Measurements from ENCODE around the gene PEPD.
A peak's percentile ranks its signal among the peaks of the same experiment; 100 is the strongest.
"Not testable (repeated sequence)": the region's sequence is repeated elsewhere in the genome, so short reads cannot be mapped to it uniquely, and the experiment has no call there.

The PEPD gene
- long read RNA-seq, donor 1, transcript PEPD-201 (15 exons, 1,910 nt): major isoform, 52 of 66 reads
- long read RNA-seq, donor 1, transcript PEPD-211 (2 exons, 1,763 nt): minor isoform, 8 of 66 reads
- long read RNA-seq, donor 1, partial matches to known transcripts: 0 of 66 reads
- long read RNA-seq, donor 1, other reads (novel, unspliced or antisense): 6 of 66 reads
- long read RNA-seq, donor 2, transcript PEPD-201 (15 exons, 1,910 nt): major isoform, 31 of 33 reads
- long read RNA-seq, donor 2, partial matches to known transcripts: 0 of 33 reads
- long read RNA-seq, donor 2, other reads (novel, unspliced or antisense): 0 of 33 reads
- long read RNA-seq, donor 3, transcript PEPD-201 (15 exons, 1,910 nt): major isoform, 22 of 26 reads
- long read RNA-seq, donor 3, partial matches to known transcripts: 0 of 26 reads
- long read RNA-seq, donor 3, other reads (novel, unspliced or antisense): 0 of 26 reads
- long read RNA-seq, donor 4, transcript PEPD-211 (2 exons, 1,763 nt): minor isoform, 7 of 30 reads
- long read RNA-seq, donor 4, transcript PEPD-201 (15 exons, 1,910 nt): major isoform, 23 of 30 reads
- long read RNA-seq, donor 4, partial matches to known transcripts: 0 of 30 reads
- long read RNA-seq, donor 4, other reads (novel, unspliced or antisense): 0 of 30 reads
- long read RNA-seq, donor 5, transcript PEPD-201 (15 exons, 1,910 nt): major isoform, 45 of 91 reads
- long read RNA-seq, donor 5, transcript PEPD-211 (2 exons, 1,763 nt): minor isoform, 5 of 91 reads
- long read RNA-seq, donor 5, partial matches to known transcripts: 41 of 91 reads
- long read RNA-seq, donor 5, other reads (novel, unspliced or antisense): 0 of 91 reads
- long read RNA-seq, donor 6, transcript PEPD-201 (15 exons, 1,910 nt): major isoform, 35 of 49 reads
- long read RNA-seq, donor 6, transcript PEPD-211 (2 exons, 1,763 nt): minor isoform, 7 of 49 reads
- long read RNA-seq, donor 6, partial matches to known transcripts: 7 of 49 reads
- long read RNA-seq, donor 6, other reads (novel, unspliced or antisense): 0 of 49 reads
- long read RNA-seq, donor 7: 0 reads
- long read RNA-seq, donor 8, transcript PEPD-201 (15 exons, 1,910 nt): major isoform, 36 of 45 reads
- long read RNA-seq, donor 8, partial matches to known transcripts: 5 of 45 reads
- long read RNA-seq, donor 8, other reads (novel, unspliced or antisense): 0 of 45 reads

GRCh38 chr19:33521480-33522370, at the start of gene PEPD:
Gene PEPD, minus strand, starts transcription at chr19:33521791. Its CDS starts 31 bp downstream, at chr19:33521760.
- peak; percentile 81 for DNase-seq

- DNase-seq: no peak
Measured at GRCh38 chr19:33569821-33570220, 48.2 kb upstream of the PEPD start.

DNA sequence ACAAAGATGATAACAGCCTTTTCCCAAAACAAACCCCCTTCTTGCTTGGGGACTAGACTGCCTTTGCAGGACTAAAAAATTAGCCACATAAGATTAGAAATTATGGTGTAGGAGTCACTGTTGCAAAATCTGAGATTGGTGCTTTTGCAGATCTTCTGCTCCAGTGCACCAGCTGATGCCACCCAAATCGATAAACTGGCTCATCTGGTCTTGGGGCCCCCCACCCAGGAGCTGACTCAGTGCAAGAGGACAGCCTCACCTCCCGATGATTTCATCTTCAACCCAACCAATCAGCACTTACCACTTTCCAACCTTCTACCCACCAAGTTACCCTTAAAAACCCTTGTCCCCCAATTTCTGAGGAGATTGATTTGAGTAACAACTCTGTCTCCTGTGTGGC, 47.1 kb upstream of the PEPD start:
- no peak for DNase-seq

DNA sequence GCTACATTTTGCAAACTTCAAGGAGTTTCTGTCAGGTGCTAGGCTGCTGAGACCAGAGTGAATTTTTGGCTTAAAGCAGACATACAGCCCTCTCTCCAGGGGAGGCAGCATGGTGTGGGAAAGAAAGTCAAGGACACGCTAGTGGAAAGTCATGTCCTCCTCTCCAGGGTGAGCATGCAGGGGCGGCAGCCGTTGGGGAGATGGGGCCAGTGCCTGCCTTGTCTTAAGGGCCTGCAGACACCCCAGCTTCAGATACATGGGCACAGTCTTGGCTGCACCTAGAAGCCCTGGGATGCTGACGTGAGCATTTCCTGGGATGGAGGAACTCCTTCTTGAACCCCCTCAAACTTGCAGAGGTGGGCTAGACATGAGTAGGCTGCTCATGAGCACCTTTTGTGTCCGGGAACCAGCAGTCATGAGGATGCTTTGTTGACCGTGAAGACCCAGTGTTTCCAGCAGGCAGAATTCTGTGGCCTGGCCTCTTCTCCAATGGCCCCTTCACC, 43.3 kb upstream of the PEPD start:
- DNase-seq: no peak

DNA sequence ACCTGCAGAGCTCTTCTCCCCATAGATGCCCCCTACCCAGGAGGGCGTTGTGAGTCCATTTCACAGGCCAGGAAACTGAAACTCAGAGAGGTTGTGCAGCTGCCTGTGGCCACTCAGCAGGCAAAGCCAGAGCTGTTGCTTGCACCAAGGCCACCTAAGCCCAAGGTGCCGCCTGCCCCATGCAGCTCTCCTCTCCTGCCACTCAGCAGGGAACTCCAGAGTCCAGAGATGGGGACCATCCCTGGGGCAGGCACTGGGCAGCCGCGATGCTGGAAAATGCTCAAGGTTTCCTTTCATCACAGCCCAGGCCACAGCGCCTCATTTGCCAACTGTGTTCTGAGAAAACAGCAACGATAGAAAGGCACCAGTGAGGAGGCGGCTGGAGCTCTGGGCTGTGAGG, 41.0 kb upstream of the PEPD start:
- DNase-seq: no peak

DNA sequence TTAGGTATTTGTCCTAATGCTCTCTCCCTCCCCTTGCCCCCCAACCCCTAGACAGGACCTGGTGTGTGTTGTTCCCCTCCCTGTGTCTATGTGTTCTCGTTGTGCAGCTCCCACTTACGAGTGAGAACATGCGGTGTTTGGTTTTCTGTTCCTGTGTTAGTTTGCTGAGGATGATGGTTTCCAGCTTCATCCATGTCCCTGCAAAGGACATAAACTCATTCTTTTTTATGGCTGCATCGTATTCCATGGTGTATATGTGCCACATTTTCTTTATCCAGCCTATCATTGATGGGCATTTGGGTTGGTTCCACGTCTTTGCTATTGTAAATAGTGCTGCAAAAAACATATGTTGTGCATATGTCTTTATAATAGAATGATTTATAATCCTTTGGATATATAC, 40.1 kb upstream of the PEPD start:
- DNase-seq: not testable (repeated sequence)

DNA sequence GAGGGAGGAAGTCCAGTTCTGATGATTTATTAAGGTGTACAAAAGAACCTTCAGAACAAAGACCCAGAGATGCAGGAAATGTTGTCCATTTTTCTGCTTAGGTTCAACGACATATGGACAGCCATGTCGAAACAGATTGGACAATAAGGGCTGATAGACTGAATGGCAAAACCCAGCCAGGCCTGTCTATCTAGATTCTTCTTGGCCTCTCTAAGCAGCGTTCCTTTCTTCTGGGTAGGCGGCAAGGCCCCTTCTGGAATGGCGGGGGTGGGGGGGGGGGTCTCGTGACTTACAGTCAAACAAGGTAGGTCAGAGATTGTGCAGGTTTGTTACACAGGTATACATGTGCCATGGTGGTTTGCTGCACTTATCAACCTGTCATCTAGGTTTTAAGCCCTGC, 39.7 kb upstream of the PEPD start:
- no peak for DNase-seq

DNA sequence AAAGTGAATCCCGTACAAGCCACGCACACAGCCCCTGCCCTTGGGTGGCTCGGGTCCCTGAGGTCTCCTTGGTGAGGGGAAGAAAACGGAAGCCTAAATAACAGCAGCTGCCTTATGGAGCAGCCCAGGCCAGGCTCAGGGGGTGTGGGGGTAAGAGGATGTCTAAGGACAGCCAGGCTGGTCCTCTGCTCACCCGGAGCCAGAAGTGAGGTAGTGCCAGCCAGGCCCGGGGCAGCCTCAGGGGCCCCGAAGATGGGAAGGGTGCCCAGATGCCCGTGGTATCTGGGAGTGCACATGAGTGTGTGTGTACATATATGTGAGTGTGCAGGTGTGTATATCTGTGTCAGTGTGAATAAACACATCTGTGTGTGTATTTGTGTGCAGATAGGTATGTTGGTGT, 38.4 kb upstream of the PEPD start:
- no peak for DNase-seq

GRCh38 chr19:33558856-33559255, 37.3 kb upstream of the PEPD start:
- no peak for DNase-seq

- DNase-seq: no peak
Measured at GRCh38 chr19:33558151-33558550, 36.6 kb upstream of the PEPD start.

DNA sequence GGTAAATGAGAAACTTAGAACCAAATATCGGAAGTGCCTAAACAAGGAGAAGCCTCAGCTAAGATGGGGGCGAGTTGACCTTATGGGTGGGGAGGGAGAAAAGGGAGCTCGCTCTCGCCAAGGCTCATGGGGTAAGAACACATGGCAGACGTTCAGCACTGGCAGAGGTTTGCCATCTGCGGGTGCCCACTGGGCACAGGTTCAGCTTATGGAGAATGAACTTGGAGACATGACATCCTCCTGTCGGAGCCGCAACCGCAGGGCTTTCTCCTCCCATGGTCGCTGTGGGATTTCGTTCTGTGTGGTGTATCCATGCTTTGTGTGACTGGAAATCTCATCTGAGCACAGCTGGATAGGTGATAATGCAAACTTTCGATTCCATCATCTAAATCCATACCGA, 36.1 kb upstream of the PEPD start:
- DNase-seq: no peak

GRCh38 chr19:33557196-33557595, 35.6 kb upstream of the PEPD start:
- DNase-seq: no peak

- DNase-seq: no peak
Measured at GRCh38 chr19:33556261-33556660, 34.7 kb upstream of the PEPD start.

DNA sequence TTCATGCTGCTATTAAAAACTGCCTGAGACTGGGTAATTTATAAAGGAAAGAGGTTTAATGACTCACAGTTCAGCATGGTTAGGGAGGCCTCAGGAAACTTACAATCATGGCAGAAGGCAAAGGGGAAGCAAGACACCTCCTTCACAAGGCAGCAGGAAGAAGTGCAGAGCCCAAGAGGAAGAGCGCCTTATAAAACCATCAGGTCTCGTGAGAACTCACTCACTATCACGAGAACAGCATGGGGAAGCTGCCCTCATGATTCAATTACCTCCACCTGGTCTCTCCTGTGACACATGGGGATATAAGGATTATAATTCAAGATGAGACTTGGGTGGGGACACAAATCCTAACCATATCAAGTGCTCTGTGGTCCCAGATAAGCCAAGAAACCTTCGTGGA, 34.1 kb upstream of the PEPD start:
- not testable (repeated sequence) for DNase-seq

- no peak for DNase-seq
Measured at GRCh38 chr19:33554821-33555220, 33.2 kb upstream of the PEPD start.

DNA sequence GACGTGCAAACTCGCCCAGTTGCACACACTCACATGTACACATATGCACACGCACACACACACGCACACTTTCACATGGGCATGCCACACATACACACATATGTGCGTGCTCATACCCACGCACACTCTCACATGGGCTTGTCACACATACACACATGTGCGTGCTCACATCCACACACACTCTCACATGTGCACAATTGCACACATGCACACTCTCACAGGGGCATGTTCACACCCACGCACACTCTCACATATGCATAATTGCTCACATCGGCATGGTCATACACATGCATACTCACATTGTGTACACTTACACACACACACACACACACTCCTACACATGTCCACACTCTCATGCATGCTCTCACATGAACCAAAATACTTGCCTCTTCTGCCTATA, 32.8 kb upstream of the PEPD start:
- DNase-seq: no peak

GRCh38 chr19:33553530-33554310, 32.1 kb upstream of the PEPD start:
- DNase-seq: no peak

- DNase-seq: no peak
Measured at GRCh38 chr19:33552928-33553279, 31.3 kb upstream of the PEPD start.

DNA sequence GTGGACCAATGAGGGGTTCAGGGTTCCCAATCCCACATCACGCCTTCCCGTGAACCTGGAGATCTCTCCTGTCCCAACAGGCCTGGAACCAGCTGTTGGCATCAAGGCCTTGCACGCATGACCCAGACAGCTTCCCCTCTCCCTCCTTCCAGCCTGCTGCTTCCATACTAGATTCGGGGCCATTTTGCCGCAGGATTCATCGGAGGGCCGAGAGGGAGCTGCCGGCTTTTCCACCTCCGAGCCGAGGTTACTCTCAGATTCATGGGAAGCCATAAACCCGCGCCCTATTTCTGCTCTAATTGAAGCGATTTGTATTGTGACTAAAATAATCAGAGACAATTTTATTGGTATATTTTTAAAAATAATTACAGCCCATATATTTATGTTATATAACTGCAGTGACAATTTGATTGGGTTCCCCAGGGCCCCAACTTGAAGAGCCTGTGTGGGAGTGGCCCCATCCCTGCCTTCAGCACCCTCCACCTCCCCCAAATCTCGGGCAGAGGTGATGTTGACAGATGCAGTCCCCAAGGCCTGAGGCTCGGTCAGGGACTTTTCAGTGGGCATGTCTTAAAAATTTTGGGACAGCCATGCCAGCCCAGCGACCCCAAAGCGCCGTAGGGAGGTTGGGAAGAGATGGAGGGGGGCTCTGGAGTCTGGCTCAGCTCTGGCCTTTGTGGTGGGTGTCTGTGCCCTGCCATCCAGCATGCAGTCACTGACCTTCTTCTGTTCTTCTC, 30.8 kb upstream of the PEPD start:
- no peak for DNase-seq

DNA sequence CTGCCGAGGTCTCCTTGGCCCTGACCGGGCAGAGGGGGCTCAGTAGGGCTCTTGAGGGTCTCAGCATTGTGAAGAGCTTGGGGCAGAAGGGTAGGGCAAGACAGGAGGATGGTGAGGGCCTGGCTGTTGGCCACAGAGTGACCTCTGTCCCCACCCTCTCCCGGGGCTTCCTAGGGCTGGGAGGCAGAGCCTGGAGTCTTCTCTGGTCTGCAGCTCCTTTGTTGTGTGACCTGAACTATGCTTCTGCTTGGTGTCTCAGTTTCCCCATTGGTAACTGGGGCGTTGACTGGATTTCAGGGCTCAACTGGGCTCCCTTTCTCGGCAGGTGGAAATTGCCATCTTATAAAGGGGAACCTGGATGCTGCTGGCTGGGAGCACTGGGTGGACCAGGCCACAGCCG, 30.1 kb upstream of the PEPD start:
- no peak for DNase-seq

Measured in right kidney (tissue), 9 donors.